Measurements from ENCODE around the gene ZNF586.

ZNF586 gene

GRCh38 chr19:57825511-57825910 lies 56.0 kb downstream of the ZNF586 start:
- TF ChIP-seq ZNF274 (IDR thresholded peaks at IDR 0.05; ENCODE audit: low read depth, low read length): no peak
- no peak overlapping the region for H3K4me3 ChIP-seq (ENCODE audit: low read length)

DNA sequence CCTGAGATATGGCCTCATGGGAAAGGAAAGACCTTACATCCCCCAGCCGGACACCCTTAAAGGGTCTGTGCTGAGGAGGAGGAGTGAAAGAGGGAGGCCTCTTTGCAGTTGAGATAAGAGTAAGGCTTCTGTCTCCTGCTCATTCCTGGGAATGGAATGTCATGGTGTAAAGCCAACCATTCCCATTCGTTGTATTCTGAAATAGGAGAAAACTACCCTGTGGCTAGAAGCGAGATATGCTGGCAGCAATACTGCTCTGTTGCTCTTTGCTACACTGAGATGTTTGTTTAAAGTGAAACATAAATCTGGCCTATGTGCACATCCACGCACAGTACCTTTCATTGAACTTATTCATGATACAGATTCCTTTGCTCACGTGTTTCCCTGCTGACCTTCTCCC lies 59.8 kb downstream of the ZNF586 start:
- TF ChIP-seq ZNF274 (IDR thresholded peaks at IDR 0.05; ENCODE audit: low read depth, low read length): no peak
- H3K4me3 ChIP-seq (ENCODE audit: low read length): no peak overlapping the region

DNA sequence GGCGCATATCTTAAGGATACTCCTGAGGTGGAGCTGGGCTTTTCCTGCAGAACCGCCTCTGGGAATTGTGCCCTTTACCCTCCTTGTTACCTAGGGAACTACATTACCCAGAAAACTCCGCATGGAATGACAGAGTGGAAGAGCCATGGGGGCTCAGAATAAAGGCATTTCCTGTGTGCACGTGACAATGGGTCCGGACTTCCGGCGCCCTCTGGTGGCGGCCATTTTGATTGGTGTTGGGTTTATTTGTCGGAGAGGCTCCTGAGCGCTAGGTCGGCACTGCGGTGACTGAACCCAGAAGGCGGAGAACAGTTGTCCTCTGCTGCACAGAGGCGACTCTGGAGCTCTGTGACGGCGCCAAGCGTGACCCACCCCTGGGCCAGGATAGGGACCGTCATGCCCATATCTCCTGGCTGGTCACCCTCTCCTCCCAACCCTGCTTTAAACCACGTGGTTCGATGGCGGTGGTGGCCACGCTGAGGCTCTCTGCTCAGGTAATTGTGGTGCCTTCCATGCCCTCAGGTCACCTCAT lies 60.7 kb downstream of the ZNF586 start, which contains the start of gene ZNF587B:
TSS of gene ZNF587B (plus strand) at position 229 of the 532 bp plus-strand sequence. CDS start at position 459, 230 bp downstream.
- no peak within 1 kb of the TSS for H3K4me3 ChIP-seq (ENCODE audit: low read length)
- TF ChIP-seq ZNF274 (IDR thresholded peaks at IDR 0.05; ENCODE audit: low read depth, low read length): no peak
